Measurements from ENCODE around the gene IGSF9B. TPM values are rescaled to one million over a fixed set of nuclear protein-coding genes. Genes with fewer than 3 reads are reported as not detected.

Gene IGSF9B
- total and polyA plus RNA-seq, 9 of the 15 experiments (the other 6 are each of a cell fraction or from before 2014, with no cell fraction given) = 0.09 TPM; not detected in 8

DNA sequence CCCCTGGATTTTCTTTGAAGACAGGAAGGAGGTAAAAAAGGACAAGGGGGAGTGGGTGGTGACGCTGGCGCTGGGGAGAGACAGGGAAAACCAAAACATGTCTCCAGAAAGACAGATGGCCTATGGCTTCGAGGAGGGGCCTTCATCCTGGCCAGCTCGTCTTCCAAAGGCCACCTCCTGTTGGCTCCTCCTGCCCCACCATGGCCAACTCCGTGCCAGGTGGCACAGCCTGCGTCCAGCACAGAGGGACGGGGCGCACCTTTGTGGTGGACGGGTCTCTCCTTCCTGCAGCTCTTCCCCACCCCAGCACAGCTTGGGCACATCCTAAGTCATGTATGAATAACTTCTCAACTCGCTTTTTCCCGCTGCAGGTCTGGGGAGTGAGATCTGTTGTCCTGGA lies 22.7 kb downstream of the IGSF9B start (continued):
- TF ChIP-seq GTF2A2 (tag; IDR thresholded peaks at IDR 0.05) = no peak
- TF ChIP-seq DNMT1 (IDR thresholded peaks at IDR 0.05) = no peak
- TF ChIP-seq, protein P1, sequence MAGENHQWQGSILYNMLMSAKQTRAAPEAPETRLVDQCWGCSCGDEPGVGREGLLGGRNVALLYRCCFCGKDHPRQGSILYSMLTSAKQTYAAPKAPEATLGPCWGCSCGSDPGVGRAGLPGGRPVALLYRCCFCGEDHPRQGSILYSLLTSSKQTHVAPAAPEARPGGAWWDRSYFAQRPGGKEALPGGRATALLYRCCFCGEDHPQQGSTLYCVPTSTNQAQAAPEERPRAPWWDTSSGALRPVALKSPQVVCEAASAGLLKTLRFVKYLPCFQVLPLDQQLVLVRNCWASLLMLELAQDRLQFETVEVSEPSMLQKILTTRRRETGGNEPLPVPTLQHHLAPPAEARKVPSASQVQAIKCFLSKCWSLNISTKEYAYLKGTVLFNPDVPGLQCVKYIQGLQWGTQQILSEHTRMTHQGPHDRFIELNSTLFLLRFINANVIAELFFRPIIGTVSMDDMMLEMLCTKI (IDR thresholded peaks at IDR 0.05; ENCODE audit: partially characterized antibody) = no peak

DNA sequence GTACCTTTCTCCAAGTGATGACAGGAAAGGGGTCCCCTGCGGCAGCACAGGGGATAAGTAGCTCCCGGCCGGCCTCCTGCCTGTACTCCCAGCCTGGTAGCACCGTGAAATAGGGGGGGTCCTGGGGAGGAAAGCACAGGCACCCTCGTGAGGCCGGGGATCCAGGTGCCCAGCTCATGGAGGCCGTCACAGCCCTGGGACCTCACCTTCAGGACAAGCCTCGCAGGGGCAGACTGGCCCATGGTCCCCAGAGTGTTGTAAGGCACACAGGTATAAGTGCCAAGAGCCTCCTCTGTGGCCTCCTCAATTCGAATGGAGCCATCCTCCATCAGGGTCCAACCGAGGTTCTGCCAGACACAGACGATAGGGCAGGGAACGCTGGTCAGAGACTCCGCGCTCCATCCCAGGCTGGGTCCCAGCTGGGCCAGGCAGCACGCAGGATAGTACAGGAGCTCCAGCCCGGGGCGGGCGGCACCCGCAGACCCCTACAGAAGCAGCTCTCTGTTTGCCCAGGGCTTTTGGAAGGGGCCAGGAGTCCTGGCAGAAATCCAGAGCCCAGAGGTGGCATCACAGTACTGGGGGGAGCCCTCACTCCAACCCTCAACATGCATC lies 25.2 kb downstream of the IGSF9B start:
- no peaks in the 10 kb centered on the region for H3K79me2 ChIP-seq (ENCODE audit: control insufficient read depth, insufficient read depth, low read length)
- no peak overlapping the region for H3K9ac ChIP-seq (ENCODE audit: insufficient read depth in 1 of 2, low read depth in 2 of 2, low read length in 2 of 2)
- ATAC-seq (no peak), FAIRE-seq (no peak), DNase-seq (ENCODE audit: extremely low read depth in 1 of 4, low spot score in 3 of 4) (no peak)
- H3K4me3 ChIP-seq = no peak overlapping the region
- intact Hi-C loops (cut with micrococcal nuclease) = loop anchor here (2.0 kb wide), 1 partner anchor 207 kb away; no protein-coding TSS in a partner anchor
- no peaks in the 10 kb centered on the region for H3K36me3 ChIP-seq (ENCODE audit: control insufficient read depth, insufficient read depth, low read length)
- peaks cover 0 to 27% of the 10 kb centered on the region in 2 experiments; a peak in 2 of 5 replicates for H3K4me1 ChIP-seq (replicated peaks in 1 of 2; ENCODE audit: control insufficient read depth in 2 of 2, insufficient read depth in 2 of 2, low read length in 2 of 2)
- WGBS (ENCODE audit: insufficient coverage, low coverage, missing lambda C conversion rate) = 16% methylated on average over 19 of the region's 19 CpGs
- H3K27ac ChIP-seq (ENCODE audit: extremely low read depth, low read depth, low read length) = no peak overlapping the region
- peaks cover 10% of the 10 kb centered on the region for H4K20me1 ChIP-seq (replicated peaks; ENCODE audit: control insufficient read depth, insufficient read depth, low read length)
- H3K9me1 ChIP-seq (ENCODE audit: control insufficient read depth, insufficient read depth, low read length) = no peaks in the 10 kb centered on the region
- no peaks in the 10 kb centered on the region for H3K9me3 ChIP-seq (replicated peaks; ENCODE audit: control insufficient read depth, insufficient read depth, low read depth, low read length)
- ChIA-PET CTCF (ENCODE audit: low intra/inter-chr PET ratio) (no interaction called here), POLR2A (no interaction called here)
- no TSS peak for BruUV-seq (replicated peaks)
- no peak overlapping the region for H3K4me2 ChIP-seq (ENCODE audit: insufficient read depth, low read length)
- H2AFZ ChIP-seq (ENCODE audit: low read depth, low read length) = no peak overlapping the region
- peaks cover 0 to 61% of the 10 kb centered on the region in 2 experiments; a peak in 3 of 5 replicates for H3K27me3 ChIP-seq (ENCODE audit: control insufficient read depth in 2 of 2, insufficient read depth in 2 of 2, low read length in 2 of 2)
- in situ Hi-C loops (cut with MboI) = no loop called here
- TF ChIP-seq, protein P2, sequence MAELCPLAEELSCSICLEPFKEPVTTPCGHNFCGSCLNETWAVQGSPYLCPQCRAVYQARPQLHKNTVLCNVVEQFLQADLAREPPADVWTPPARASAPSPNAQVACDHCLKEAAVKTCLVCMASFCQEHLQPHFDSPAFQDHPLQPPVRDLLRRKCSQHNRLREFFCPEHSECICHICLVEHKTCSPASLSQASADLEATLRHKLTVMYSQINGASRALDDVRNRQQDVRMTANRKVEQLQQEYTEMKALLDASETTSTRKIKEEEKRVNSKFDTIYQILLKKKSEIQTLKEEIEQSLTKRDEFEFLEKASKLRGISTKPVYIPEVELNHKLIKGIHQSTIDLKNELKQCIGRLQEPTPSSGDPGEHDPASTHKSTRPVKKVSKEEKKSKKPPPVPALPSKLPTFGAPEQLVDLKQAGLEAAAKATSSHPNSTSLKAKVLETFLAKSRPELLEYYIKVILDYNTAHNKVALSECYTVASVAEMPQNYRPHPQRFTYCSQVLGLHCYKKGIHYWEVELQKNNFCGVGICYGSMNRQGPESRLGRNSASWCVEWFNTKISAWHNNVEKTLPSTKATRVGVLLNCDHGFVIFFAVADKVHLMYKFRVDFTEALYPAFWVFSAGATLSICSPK (IDR thresholded peaks at IDR 0.05; ENCODE audit: borderline replicate concordance) = no peak
- TF ChIP-seq, protein P3, sequence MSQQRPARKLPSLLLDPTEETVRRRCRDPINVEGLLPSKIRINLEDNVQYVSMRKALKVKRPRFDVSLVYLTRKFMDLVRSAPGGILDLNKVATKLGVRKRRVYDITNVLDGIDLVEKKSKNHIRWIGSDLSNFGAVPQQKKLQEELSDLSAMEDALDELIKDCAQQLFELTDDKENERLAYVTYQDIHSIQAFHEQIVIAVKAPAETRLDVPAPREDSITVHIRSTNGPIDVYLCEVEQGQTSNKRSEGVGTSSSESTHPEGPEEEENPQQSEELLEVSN (IDR thresholded peaks at IDR 0.05; ENCODE audit: borderline replicate concordance in 1 of 2, extremely low read depth in 1 of 2, insufficient read depth in 1 of 2, insufficient read length in 1 of 2, low read depth in 1 of 2, low read length in 1 of 2, poor library complexity in 1 of 2, severe bottlenecking in 1 of 2) = no peak
- TF ChIP-seq BACH1 (tag; IDR thresholded peaks at IDR 0.05) (no peak), BCOR (IDR thresholded peaks at IDR 0.05) (no peak), ARID2 (IDR thresholded peaks at IDR 0.05) (no peak), NFE2L1 (tag; IDR thresholded peaks at IDR 0.05; ENCODE audit: borderline replicate concordance, low read depth) (no peak), SUPT5H (IDR thresholded peaks at IDR 0.05) (no peak), HMG20A (CRISPR knock-in tag; conservative IDR thresholded peaks at IDR 0.05) (no peak), SP2 (IDR thresholded peaks at IDR 0.05; ENCODE audit: extremely low read depth, low read depth, low read length, poor library complexity, severe bottlenecking) (no peak), MEIS2 (IDR thresholded peaks at IDR 0.05; ENCODE audit: partially characterized antibody) (no peak)
- TF ChIP-seq, protein P4, sequence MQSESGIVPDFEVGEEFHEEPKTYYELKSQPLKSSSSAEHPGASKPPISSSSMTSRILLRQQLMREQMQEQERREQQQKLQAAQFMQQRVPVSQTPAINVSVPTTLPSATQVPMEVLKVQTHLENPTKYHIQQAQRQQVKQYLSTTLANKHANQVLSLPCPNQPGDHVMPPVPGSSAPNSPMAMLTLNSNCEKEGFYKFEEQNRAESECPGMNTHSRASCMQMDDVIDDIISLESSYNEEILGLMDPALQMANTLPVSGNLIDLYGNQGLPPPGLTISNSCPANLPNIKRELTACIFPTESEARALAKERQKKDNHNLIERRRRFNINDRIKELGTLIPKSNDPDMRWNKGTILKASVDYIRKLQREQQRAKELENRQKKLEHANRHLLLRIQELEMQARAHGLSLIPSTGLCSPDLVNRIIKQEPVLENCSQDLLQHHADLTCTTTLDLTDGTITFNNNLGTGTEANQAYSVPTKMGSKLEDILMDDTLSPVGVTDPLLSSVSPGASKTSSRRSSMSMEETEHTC (IDR thresholded peaks at IDR 0.05) = no peak
